Measurements from ENCODE around the gene AKR1B15. TPM values are rescaled to one million over a fixed set of nuclear protein-coding genes. Genes with fewer than 3 reads are reported as not detected.

Gene AKR1B15
- total and polyA plus RNA-seq, 8 donors = 0.25 TPM; not detected in 7

DNA sequence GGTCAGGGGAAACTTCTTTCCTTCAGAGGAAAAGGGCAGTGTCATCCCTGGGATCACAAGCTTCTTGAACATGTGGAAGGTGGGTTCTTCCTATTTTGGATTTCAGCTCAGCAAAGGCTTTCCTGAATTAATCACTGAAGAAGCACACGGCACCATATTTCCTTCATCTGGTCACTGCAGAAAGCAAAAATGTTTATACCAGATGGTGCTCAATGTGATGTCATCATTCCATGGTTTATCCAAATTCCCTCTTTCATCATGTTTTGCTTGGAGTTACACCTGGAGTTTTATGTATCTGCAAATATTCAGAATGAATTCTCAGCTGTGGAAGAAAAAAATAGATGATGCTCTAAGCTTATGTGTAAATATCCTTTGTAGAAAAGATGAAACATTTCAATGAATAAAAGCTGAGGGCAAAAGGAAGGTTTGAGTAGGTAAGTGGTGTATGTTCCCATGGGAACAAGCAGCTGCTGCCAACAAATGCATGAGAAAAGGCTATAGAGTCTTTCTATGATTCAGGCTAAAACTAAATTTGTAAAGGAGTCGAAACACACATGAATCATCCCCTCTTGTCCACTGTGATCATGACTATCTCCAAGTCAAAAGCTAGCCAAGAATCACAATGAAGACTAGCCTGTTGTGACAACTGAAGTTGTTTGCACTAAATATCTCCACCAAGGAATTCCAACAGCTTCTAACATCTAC, 70.9 kb downstream of the AKR1B15 start:
- FAIRE-seq = no peak
- H3K27ac ChIP-seq = no peak overlapping the region
- TF ChIP-seq, protein P1, sequence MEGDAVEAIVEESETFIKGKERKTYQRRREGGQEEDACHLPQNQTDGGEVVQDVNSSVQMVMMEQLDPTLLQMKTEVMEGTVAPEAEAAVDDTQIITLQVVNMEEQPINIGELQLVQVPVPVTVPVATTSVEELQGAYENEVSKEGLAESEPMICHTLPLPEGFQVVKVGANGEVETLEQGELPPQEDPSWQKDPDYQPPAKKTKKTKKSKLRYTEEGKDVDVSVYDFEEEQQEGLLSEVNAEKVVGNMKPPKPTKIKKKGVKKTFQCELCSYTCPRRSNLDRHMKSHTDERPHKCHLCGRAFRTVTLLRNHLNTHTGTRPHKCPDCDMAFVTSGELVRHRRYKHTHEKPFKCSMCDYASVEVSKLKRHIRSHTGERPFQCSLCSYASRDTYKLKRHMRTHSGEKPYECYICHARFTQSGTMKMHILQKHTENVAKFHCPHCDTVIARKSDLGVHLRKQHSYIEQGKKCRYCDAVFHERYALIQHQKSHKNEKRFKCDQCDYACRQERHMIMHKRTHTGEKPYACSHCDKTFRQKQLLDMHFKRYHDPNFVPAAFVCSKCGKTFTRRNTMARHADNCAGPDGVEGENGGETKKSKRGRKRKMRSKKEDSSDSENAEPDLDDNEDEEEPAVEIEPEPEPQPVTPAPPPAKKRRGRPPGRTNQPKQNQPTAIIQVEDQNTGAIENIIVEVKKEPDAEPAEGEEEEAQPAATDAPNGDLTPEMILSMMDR (IDR thresholded peaks at IDR 0.05) = no peak
- H3K27me3 ChIP-seq = no peaks in the 10 kb centered on the region
- WGBS, 2 donors = 50 to 52% methylated on average over 2 of the region's 2 CpGs
- H3K36me3 ChIP-seq = no peaks in the 10 kb centered on the region
- ATAC-seq = no peak
- no peaks in the 10 kb centered on the region for H3K9me3 ChIP-seq
- no peak for DNase-seq
- H3K4me1 ChIP-seq = no peaks in the 10 kb centered on the region
- H3K4me3 ChIP-seq = no peak overlapping the region
- intact Hi-C loops (cut with DNase I) = no loop called here

DNA sequence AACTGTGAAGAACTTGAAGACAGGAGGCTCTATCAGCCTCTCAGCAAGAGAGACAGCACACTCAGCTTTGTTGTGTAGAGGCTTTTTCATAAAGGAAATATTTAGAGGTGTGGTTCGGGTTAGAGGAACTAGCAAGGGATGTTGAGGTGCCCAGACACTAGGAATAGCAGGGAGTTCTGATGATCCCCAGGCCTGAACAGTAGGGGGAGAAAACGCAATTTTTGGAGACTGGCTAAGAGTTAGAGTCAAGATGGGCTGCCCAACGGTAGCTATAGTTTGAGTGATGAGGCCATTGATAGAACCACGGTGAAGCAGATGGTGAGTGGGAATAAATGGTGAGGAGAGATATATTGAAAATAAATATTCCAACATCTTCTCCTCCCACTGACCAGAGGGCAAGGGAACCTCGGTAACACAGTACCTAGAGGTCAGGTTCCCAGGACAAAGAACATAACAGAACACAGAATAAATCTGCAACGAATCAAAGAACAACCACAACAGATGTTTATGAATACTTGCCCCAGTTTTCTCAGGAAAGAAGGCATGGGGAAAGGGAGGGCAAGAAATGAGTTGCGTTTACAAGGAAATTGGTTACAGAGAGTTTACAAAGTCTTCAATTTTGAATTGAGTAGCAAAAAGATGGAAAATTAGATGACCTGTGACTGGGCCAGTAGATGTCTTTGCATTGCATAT, 73.5 kb downstream of the AKR1B15 start:
- ATAC-seq (no peak), FAIRE-seq (no peak), DNase-seq (no peak)
- no peak overlapping the region for H3K4me3 ChIP-seq
- no peaks in the 10 kb centered on the region for H3K27me3 ChIP-seq
- H3K27ac ChIP-seq = no peak overlapping the region
- H3K36me3 ChIP-seq = no peaks in the 10 kb centered on the region
- H3K9me3 ChIP-seq = no peaks in the 10 kb centered on the region
- TF ChIP-seq, protein P1 (IDR thresholded peaks at IDR 0.05) = no peak
- intact Hi-C loops (cut with DNase I) = no loop called here
- H3K4me1 ChIP-seq = no peaks in the 10 kb centered on the region
- WGBS, 2 donors = 63 to 68% methylated on average over 7 of the region's 7 CpGs

DNA sequence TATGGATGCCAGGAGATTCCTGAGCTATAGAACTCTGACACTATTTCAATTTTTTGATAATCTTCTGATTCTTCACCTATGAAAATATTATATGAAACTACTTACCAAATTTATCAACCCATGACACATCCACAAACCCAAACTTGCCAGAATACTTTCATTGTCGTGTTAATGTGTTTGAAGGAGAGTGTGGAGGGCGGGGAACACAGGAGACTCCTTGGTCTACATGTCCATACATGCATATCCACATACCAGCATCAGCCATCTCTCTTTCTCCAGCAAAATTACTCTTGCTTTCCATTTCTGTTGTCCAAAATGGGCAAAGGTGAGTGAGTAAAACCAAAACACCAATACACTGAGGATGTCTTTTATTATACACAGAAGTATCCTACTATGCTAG, 74.3 kb downstream of the AKR1B15 start:
- intact Hi-C loops (cut with DNase I) = no loop called here
- no peaks in the 10 kb centered on the region for H3K4me1 ChIP-seq
- no peak overlapping the region for H3K27ac ChIP-seq
- H3K36me3 ChIP-seq = no peaks in the 10 kb centered on the region
- ATAC-seq (no peak), DNase-seq (no peak), FAIRE-seq (no peak)
- no peaks in the 10 kb centered on the region for H3K9me3 ChIP-seq
- 61 to 69% methylated on average over 2 of the region's 2 CpGs for WGBS, 2 donors
- TF ChIP-seq, protein P1 (IDR thresholded peaks at IDR 0.05) = no peak
- H3K4me3 ChIP-seq = no peak overlapping the region
- H3K27me3 ChIP-seq = no peaks in the 10 kb centered on the region

DNA sequence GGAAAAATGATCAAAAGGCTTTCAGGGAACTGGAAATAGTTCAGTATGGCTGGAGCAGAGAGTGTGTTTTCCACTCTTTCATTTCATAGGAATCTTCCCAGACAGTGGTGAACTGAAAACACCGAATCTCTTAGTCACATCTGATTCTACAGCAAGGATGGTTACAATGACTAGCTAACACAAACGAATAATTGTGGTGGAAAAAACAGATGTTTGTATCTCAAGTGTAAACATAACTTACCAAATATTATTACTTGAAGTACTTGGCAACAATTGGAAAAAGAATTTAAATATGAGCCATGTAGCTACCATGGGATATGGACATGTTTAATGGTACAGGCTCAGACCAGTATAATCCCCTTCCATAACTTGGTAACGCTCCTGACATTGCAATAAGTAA, 76.6 kb downstream of the AKR1B15 start:
- TF ChIP-seq, protein P1 (IDR thresholded peaks at IDR 0.05) = no peak
- Histone ChIP-seq H3K27me3 (no peaks in the 10 kb centered on the region), H3K27ac (no peak overlapping the region), H3K9me3 (no peaks in the 10 kb centered on the region), H3K4me3 (no peak overlapping the region), H3K36me3 (no peaks in the 10 kb centered on the region), H3K4me1 (no peaks in the 10 kb centered on the region)
- DNase-seq = no peak
- intact Hi-C loops (cut with DNase I) = no loop called here
- no peak for FAIRE-seq
- no peak for ATAC-seq
- WGBS, 2 donors = 52 to 60% methylated on average over 3 of the region's 3 CpGs

Measured in pancreas (tissue), 10 donors.